Measurements from ENCODE around the gene U2AF2.

Gene U2AF2

DNA sequence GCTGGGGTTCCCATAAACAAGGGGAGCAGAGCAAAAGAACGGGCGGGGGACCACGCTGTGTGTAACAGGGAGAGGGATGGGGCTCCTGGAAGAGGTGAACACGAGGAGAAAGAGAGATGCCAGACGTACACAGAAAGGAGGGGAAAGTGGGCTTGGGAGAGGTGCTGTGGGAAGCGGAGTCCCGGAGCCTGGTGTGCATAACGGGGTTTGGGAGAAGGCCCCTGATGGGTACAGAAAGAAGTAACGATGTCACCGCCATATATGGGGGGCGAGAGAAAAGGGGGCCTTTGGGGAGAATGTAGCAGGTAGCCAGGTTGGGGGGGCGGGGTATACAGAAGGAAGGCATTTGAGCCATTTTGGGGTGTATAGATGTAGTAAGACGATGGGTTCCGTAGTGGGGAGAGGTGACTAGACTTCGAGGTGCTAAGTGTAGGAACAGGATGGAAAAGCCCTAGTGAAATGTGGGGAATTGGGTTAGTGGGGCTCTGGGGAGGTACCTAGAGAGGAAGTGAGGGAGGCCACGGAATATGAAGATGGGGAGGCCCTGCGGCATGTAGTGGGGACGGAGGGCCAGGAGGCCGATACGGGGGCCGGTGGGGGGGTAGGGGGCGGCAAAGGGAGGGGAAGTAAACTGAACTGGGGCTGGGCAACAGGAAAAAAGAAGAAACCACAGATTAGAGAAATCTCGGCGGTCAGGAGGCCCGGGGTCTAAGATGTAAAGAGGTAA, 13.2 kb upstream of the U2AF2 start:
- H3K4ac ChIP-seq (ENCODE audit: low read length), result peak overlapping the region; percentile 46
- WGBS, 2 donors (ENCODE audit: extremely low coverage in 2 of 2, insufficient read length in 2 of 2, insufficient replicate concordance in 1 of 2), result no CpG with 5 or more reads among the region's 25 CpGs

DNA sequence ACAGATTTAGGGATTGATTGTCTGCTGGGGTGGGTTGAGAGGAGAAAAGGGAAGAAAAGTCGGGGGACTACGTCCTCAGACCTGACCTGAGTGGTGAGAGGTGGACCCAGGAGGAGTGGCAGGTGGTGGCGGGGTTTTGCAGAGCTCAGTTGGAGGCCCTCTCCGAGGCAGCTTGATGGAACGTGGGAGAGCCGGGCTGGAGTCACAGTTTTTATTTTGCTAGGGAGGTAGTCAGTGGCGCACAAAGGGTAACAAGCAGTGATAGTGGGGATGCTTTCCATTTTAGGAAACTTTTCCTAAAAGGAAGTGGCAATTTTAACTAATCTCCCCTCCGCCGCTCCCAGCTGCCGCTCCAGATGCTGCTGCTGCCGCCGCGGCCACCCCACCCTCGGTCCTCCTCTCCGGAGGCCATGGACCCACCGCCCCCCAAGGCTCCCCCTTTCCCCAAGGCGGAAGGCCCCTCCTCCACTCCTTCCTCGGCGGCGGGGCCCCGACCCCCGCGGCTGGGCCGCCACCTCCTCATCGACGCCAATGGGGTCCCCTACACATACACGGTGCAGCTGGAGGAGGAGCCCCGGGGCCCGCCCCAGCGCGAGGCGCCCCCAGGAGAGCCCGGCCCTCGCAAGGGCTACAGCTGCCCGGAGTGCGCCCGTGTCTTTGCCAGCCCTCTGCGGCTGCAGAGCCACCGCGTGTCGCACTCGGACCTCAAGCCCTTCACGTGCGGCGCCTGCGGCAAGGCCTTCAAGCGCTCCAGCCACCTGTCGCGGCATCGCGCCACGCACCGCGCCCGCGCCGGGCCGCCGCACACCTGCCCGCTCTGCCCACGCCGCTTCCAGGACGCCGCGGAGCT, 12.5 kb upstream of the U2AF2 start:
- H3K79me1 ChIP-seq (ENCODE audit: low read depth, low read length), result peaks cover 33% of the 10 kb centered on the region
- no peaks in the 10 kb centered on the region for H3K9me3 ChIP-seq (replicated peaks in 1 of 2; ENCODE audit: control insufficient read depth in 2 of 2, insufficient read depth in 1 of 2, low read depth in 1 of 2, low read length in 2 of 2)
- H3K9ac ChIP-seq (ENCODE audit: low read depth, low read length, poor library complexity), result peak overlapping the region; percentile 92
- H3K27me3 ChIP-seq (ENCODE audit: control insufficient read depth in 3 of 3, insufficient read depth in 3 of 3, low read depth in 1 of 3, low read length in 3 of 3), result no peaks in the 10 kb centered on the region
- H2BK120ac ChIP-seq (ENCODE audit: low read depth, low read length), result no peak overlapping the region
- H3K18ac ChIP-seq (ENCODE audit: low read length), result peak overlapping the region; percentile 93
- peak overlapping the region; percentile 98 for H3K23ac ChIP-seq (ENCODE audit: low read depth, low read length, poor library complexity)
- peak overlapping the region; percentile 82 for H3K14ac ChIP-seq (ENCODE audit: low read length)
- no peak overlapping the region for H3K27ac ChIP-seq (replicated peaks; ENCODE audit: low read length)
- H2AFZ ChIP-seq (ENCODE audit: low read length), result no peak overlapping the region
- peak overlapping the region; percentile 93 for H2BK5ac ChIP-seq (ENCODE audit: low read length)
- peak overlapping the region; percentile 92 for H4K8ac ChIP-seq (ENCODE audit: low read depth, low read length)
- H3K4me1 ChIP-seq (ENCODE audit: control insufficient read depth in 2 of 2, insufficient read depth in 1 of 2, low read depth in 1 of 2, low read length in 2 of 2), result peaks cover 20 to 23% of the 10 kb centered on the region in 2 donors
- no peak overlapping the region for H3K4ac ChIP-seq (ENCODE audit: low read length)
- H3K4me2 ChIP-seq (ENCODE audit: insufficient read depth, low read length, poor library complexity, severe bottlenecking), result peak overlapping the region; percentile 93
- peak overlapping the region; percentile 99 for H2AK5ac ChIP-seq (ENCODE audit: low read depth, low read length)
- DNase-seq (ENCODE audit: low spot score), result no peak
- peaks cover 17 to 27% of the 10 kb centered on the region in 2 donors for H3K36me3 ChIP-seq (replicated peaks in 1 of 2; ENCODE audit: control insufficient read depth in 2 of 2, insufficient read depth in 2 of 2, low read length in 2 of 2)
- WGBS, 2 donors (ENCODE audit: extremely low coverage in 2 of 2, insufficient read length in 2 of 2, insufficient replicate concordance in 1 of 2), result no CpG with 5 or more reads among the region's 65 CpGs
- H2BK15ac ChIP-seq (ENCODE audit: low read length), result peak overlapping the region; percentile 67
- H2BK12ac ChIP-seq (ENCODE audit: low read length), result peak overlapping the region; percentile 84
- no peak overlapping the region for H4K91ac ChIP-seq (ENCODE audit: low read depth, low read length, poor library complexity)
- peak overlapping the region; percentile 84 to 94 for H3K4me3 ChIP-seq (ENCODE audit: low read length in 2 of 2)

More for the DNA sequence above, 13.2 kb upstream of the U2AF2 start:
- Histone ChIP-seq H2BK12ac (ENCODE audit: low read length) (no peak overlapping the region), H3K79me1 (ENCODE audit: low read depth, low read length) (peaks cover 36% of the 10 kb centered on the region), H2AK5ac (ENCODE audit: low read depth, low read length) (peak overlapping the region; percentile 93), H2BK120ac (ENCODE audit: low read depth, low read length) (peak overlapping the region; percentile 81), H3K4me1 (ENCODE audit: control insufficient read depth in 2 of 2, insufficient read depth in 1 of 2, low read depth in 1 of 2, low read length in 2 of 2) (peaks cover 17 to 21% of the 10 kb centered on the region in 2 donors), H3K27me3 (ENCODE audit: control insufficient read depth in 3 of 3, insufficient read depth in 3 of 3, low read depth in 1 of 3, low read length in 3 of 3) (no peaks in the 10 kb centered on the region), H3K23ac (ENCODE audit: low read depth, low read length, poor library complexity) (peak overlapping the region; percentile 98), H4K8ac (ENCODE audit: low read depth, low read length) (peak overlapping the region; percentile 4), H3K18ac (ENCODE audit: low read length) (peak overlapping the region; percentile 97), H3K14ac (ENCODE audit: low read length) (peak overlapping the region; percentile 14), H4K91ac (ENCODE audit: low read depth, low read length, poor library complexity) (no peak overlapping the region), H3K27ac (replicated peaks; ENCODE audit: low read length) (peak overlapping the region; percentile 79), H2AFZ (ENCODE audit: low read length) (peak overlapping the region; percentile 88), H2BK15ac (ENCODE audit: low read length) (peak overlapping the region; percentile 75), H3K9me3 (replicated peaks in 1 of 2; ENCODE audit: control insufficient read depth in 2 of 2, insufficient read depth in 1 of 2, low read depth in 1 of 2, low read length in 2 of 2) (no peaks in the 10 kb centered on the region), H3K9ac (ENCODE audit: low read depth, low read length, poor library complexity) (peak overlapping the region; percentile 86), H2BK5ac (ENCODE audit: low read length) (peak overlapping the region; percentile 94), H3K36me3 (replicated peaks in 1 of 2; ENCODE audit: control insufficient read depth in 2 of 2, insufficient read depth in 2 of 2, low read length in 2 of 2) (peaks cover 15 to 23% of the 10 kb centered on the region in 2 donors), H3K4me3 (ENCODE audit: low read length in 2 of 2) (peak overlapping the region; percentile 86 to 94), H3K4me2 (ENCODE audit: insufficient read depth, low read length, poor library complexity, severe bottlenecking) (peak overlapping the region; percentile 93)
- DNase-seq (ENCODE audit: low spot score), result no peak

DNA sequence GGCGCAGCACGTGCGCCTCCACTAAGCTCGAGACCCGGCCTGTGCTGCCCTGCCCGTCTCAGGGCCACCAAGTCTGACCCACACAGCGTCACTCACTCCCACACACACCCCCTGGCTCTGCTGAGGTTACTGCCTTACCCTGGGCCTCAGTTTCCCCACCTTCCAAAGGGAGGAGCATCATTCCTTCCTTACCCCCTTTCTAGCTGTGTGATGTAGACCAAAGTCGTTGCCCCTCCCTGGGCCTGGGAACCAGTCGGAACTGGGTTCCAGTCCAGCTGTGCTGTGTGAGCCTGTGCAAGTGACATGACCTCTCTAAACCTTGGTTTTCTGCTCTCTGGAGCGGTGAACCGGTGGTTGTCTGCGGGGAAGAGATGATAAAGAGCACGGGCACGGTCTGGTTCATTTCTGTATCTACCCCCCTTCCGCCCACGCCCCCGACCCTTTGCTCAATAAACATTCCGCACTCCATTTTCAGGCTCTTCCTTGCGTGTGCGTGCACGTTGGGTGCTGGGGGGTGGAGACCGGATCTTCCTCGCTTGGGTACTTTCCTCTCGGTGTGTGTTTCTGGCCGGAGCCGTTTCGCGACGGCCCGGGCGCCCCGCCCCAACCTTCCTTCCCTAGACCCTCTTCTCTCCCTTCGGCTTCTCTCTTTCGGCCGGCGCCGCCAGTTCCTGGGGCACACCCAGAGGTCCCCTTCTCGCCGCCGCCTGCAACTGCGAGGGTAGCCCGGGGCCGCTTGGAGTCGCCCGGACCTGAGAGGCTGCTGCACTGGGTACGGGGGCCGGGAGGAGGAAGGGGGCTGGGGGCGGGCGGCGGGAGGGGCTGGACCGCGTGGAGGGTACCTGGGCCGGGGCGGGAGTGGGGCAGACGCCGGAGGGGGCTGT, 11.6 kb upstream of the U2AF2 start, which contains the start of gene ZNF581:
ZNF581 (plus strand) TSS at position 647 of the 884 bp plus-strand sequence. CDS start 923 bp downstream, outside the sequence.
- Histone ChIP-seq H2AFZ (ENCODE audit: low read length) (peak within 1 kb of the TSS; percentile 64), H3K18ac (ENCODE audit: low read length) (peak within 1 kb of the TSS; percentile 93), H3K14ac (ENCODE audit: low read length) (peak within 1 kb of the TSS; percentile 89), H3K79me1 (ENCODE audit: low read depth, low read length) (peaks cover 32% of the 10 kb centered on the region), H3K27ac (replicated peaks; ENCODE audit: low read length) (no peak within 1 kb of the TSS), H3K4ac (ENCODE audit: low read length) (peak within 1 kb of the TSS; percentile 76), H3K4me2 (ENCODE audit: insufficient read depth, low read length, poor library complexity, severe bottlenecking) (peak within 1 kb of the TSS; percentile 93), H2BK5ac (ENCODE audit: low read length) (peak within 1 kb of the TSS; percentile 93), H2BK15ac (ENCODE audit: low read length) (peak within 1 kb of the TSS; percentile 67), H3K4me3 (ENCODE audit: low read length in 2 of 2) (peak within 1 kb of the TSS; percentile 84 to 94), H3K4me1 (ENCODE audit: control insufficient read depth in 2 of 2, insufficient read depth in 1 of 2, low read depth in 1 of 2, low read length in 2 of 2) (peaks cover 22 to 26% of the 10 kb centered on the region in 2 donors), H2BK120ac (ENCODE audit: low read depth, low read length) (no peak within 1 kb of the TSS), H4K8ac (ENCODE audit: low read depth, low read length) (peak within 1 kb of the TSS; percentile 92), H2BK12ac (ENCODE audit: low read length) (peak within 1 kb of the TSS; percentile 84), H4K91ac (ENCODE audit: low read depth, low read length, poor library complexity) (no peak within 1 kb of the TSS), H3K9me3 (replicated peaks in 1 of 2; ENCODE audit: control insufficient read depth in 2 of 2, insufficient read depth in 1 of 2, low read depth in 1 of 2, low read length in 2 of 2) (no peaks in the 10 kb centered on the region), H3K9ac (ENCODE audit: low read depth, low read length, poor library complexity) (peak within 1 kb of the TSS; percentile 92), H2AK5ac (ENCODE audit: low read depth, low read length) (peak within 1 kb of the TSS; percentile 99), H3K23ac (ENCODE audit: low read depth, low read length, poor library complexity) (peak within 1 kb of the TSS; percentile 98), H3K27me3 (ENCODE audit: control insufficient read depth in 3 of 3, insufficient read depth in 3 of 3, low read depth in 1 of 3, low read length in 3 of 3) (no peaks in the 10 kb centered on the region), H3K36me3 (replicated peaks in 1 of 2; ENCODE audit: control insufficient read depth in 2 of 2, insufficient read depth in 2 of 2, low read length in 2 of 2) (peaks cover 17 to 24% of the 10 kb centered on the region in 2 donors)
- DNase-seq (ENCODE audit: low spot score), result peak; percentile 73
- no CpG with 5 or more reads among the region's 56 CpGs for WGBS, 2 donors (ENCODE audit: extremely low coverage in 2 of 2, insufficient read length in 2 of 2, insufficient replicate concordance in 1 of 2)
